GM13977 (cell line): ENCODE measurements around the gene SMIM24.
A peak's percentile ranks its signal among the peaks of the same experiment; 100 is the strongest.

Experiments
- DNase-seq: peaks from one replicate; pipeline ENCODE4 v3.0.0; 2012; ENCODE audit warnings: low spot score
- in situ Hi-C: fragments of 300-500 bp; cut with MboI; formaldehyde crosslinking; loops from one replicate; pipeline ENCODE4 v1.12.0; 2022; ENCODE audit warnings: low sequenced_read_pairs, low pct_unique_long_range_greater_than_20kb, mixed read lengths, inconsistent platforms; ENCODE audit not compliant: unreplicated experiment
- TF ChIP-seq, protein P1 (sequence below): IDR thresholded peaks from 2 replicates; pipeline ENCODE4 v1.5.1; 2012; ENCODE audit warnings: mild to moderate bottlenecking, control low read depth; ENCODE audit not compliant: insufficient read depth; ENCODE audit errors: extremely low read depth, missing control alignments

The SMIM24 gene

DNA sequence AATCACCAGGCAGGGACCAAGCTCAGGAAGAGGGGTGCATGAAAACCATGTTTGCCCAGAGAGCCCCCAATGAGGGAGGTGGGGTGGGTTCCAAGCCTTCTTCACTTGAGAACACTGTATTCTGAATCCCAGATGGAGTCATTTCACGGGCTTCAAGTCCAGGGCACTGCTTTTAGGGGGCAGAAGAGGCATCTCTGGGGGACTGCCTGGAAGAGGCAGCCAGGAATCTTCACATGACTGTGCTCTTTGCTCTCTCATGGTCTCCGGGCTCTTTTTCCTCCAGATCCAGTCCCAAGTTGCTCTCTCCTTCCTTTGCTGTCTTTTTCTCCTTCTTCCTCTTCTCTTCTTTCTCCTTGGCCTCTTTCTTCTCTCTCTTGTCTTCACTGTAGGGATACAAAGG, 5.7 kb downstream of the SMIM24 start:
- in situ Hi-C loops, result loop anchor here (25.0 kb wide), 1 partner anchor 512 kb away; no protein-coding TSS in a partner anchor
- TF ChIP-seq, protein P1, sequence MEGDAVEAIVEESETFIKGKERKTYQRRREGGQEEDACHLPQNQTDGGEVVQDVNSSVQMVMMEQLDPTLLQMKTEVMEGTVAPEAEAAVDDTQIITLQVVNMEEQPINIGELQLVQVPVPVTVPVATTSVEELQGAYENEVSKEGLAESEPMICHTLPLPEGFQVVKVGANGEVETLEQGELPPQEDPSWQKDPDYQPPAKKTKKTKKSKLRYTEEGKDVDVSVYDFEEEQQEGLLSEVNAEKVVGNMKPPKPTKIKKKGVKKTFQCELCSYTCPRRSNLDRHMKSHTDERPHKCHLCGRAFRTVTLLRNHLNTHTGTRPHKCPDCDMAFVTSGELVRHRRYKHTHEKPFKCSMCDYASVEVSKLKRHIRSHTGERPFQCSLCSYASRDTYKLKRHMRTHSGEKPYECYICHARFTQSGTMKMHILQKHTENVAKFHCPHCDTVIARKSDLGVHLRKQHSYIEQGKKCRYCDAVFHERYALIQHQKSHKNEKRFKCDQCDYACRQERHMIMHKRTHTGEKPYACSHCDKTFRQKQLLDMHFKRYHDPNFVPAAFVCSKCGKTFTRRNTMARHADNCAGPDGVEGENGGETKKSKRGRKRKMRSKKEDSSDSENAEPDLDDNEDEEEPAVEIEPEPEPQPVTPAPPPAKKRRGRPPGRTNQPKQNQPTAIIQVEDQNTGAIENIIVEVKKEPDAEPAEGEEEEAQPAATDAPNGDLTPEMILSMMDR, result no peak
- no peak for DNase-seq

DNA sequence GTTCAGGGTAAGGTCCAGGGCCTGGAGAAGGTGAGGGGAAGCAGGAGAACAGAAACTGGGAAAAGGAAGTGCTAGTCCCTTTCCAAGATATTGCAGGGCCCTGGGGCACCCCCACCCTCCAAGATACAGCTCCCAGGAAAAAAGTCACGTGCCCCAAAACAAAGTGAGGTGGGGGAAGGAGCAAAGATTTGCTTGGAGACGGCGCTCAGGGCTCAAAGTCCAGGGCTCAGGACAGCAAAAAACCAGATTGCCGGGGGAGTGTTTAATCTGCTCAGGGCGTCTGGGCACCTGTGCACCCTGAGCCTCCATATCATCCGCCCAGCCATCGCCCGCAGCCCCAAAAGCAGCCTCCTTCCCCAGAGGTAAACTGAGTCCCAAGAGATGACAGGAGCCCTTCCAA, 6.3 kb downstream of the SMIM24 start:
- in situ Hi-C loops, result no loop called here
- DNase-seq, result no peak
- TF ChIP-seq, protein P1, result no peak

DNA sequence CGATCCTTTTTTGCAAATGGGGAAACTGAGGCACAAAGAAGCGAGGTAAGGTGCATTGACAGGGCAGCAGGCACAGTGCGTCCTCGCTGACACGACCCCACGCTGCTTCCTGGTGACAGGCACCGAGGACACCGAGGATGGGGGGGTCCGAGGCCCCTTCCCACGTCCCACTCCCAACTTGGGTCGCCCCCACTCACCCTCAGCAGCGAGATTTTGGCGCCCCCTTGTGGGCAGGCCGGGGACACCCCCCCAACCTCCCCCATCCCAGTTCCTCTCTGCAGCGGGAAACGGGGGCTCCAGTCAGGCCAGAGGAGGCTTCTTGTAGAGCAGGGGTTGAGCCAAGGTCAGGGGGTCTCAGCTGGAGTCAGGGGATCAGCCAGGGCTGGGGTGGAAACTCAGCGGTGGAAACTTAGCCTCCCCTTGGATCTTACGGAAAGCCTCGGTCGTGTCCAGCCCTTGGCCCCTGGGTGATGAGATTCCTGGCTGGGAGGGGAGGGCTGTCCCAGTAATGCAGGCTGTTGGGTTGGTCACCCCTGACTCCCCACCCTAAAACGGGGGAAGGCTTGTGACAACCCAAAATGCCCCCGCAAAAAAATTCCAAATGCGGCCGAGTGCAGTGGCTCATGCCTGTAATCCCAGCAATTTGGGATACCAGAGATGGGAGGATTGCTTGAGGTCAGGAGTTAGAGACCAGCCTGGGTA, 8.2 kb downstream of the SMIM24 start:
- peak; percentile 62 for DNase-seq
- in situ Hi-C loops, result no loop called here
- TF ChIP-seq, protein P1, result peak; percentile 72

DNA sequence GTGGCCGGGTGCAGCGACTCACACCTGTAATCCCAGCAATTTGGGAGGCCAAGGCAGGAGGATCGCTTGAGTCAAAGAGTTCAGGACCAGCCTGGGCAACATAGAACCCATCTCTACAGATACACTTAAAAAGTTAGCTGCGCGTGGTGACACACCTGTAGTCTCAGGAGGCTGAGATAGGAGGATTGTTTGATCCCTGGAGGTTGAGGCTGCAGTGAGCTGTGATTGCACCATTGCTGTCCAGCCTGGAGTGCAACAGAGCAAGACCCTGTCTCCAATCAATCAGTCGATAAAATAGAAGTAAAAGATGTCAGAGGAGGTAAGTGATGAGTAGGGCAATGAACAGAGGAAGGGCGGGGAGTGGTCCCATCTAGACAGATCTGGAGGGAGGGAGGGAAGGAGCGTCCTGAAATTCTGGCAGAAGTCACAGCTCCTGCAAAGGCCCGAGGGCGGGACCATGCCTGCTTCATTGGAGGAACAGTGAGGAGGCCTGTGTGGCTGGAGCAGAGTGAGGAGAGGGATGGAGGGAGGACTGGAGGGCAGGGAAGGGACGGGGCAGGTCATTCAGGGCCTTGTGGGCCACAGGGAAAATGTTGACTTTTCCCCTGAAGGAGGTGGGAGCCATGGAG, 9.7 kb downstream of the SMIM24 start:
- in situ Hi-C loops, result no loop called here
- DNase-seq, result no peak
- TF ChIP-seq, protein P1, result no peak

DNA sequence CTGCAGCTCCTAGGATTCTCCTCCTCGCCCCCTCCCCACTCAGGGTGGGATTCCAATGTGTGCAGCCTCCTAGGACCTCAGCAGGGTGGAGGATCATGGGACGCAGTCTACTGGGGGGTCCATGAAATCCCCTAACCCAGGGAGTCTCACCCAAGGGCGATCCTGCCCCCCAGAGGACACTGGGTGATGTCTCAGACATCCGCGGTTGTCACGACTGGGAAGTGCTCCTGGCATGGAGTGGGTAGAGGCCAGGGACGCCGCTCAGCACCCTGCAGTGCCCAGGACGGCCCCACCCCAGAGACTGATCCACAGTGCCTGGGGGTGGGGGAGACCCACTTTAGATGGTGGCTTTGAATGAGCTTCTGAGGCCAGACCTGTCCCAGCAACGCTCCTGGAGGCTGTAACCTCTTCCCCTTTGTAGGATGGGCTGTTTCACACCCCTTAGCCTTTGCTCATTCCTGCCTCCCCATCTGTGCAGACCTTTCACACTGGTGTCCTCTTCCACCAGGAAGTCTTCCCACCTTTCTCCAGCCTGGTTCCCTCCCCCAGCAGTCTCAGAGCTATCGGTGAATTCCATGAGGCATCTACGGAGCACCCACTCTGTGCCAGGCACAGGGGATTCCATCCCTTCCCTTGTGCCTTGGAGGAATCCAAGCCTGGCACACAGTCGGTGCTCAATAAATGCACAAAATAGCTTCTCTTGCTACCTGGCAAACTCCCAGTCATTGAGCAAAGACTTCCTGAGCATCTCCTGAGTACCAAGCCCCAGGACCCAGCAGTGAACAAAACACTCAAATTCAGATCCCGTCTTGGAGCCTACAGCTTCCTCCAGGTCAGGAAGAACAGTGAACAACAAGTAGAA, 10.5 kb downstream of the SMIM24 start:
- in situ Hi-C loops, result no loop called here
- no peak for DNase-seq
- TF ChIP-seq, protein P1, result no peak

DNA sequence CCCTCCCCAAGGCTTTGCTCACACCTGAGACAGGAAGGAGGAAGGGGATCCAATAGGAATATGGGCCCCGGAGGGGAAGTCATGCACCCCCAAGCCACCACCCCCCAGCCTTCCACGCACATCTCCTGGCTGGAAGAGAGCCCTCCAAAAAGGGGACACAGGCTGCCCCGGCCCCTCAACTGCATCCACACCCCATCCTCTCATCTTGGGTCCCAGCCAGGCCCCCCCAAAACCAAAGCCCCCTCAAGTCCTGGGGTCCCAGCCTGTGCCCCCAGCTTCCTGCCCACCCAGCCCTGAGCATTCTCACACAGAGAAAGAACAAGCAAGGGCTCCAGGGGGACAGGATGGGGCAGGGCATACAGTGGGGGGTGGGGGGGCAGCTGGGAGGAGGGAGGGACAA, 12.1 kb downstream of the SMIM24 start:
- in situ Hi-C loops, result no loop called here

More for the DNA sequence above, 12.1 kb downstream of the SMIM24 start:
- DNase-seq, result no peak
- TF ChIP-seq, protein P1, result no peak
